ENCODE results near the gene RPL35A.
"Not testable (repeated sequence)": the region's sequence is repeated elsewhere in the genome, so short reads cannot be mapped to it uniquely, and the experiment has no call there.

DNA sequence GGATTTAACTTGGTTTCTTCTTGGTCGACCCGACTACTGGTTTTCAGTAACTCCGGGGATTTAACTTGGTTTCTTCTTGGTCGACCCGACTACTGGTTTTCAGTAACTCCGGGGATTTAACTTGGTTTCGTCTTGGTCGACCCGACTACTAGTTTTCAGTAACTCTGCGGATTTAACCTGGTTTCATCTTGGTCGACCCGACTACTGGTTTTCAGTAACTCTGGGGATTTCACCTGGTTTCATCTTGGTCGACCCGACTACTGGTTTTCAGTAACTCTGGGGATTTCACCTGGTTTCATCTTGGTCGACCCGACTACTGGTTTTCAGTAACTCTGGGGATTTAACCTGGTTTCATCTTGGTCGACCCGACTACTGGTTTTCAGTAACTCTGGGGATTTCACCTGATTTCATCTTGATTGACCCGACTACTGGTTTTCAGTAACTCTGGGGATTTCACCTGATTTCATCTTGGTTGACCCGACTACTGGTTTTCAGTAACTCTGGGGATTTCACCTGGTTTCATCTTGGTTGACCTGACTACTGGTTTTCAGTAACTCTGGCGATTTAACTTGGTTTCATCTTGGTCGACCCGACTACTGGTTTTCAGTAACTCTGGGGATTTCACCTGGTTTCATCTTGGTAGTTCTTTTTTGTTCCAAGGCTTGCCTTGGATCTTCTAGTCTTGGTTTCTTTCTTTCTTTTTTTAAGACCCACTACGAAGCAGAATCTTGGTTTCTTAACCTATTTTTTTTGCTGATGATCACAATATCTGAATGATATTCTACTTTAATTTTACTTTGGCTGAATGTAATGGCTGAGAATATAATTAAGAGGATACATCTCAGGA lies 28.3 kb upstream of the RPL35A start:
- not testable (repeated sequence) for TF ChIP-seq SMC3 (IDR thresholded peaks at IDR 0.05; ENCODE audit: low read depth, low read length); POLR2A (IDR thresholded peaks at IDR 0.05; ENCODE audit: low read depth, low read length); MXI1 (IDR thresholded peaks at IDR 0.05; ENCODE audit: borderline replicate concordance, low read depth, low read length)
